ENCODE measurements around the gene PRDM13. TPM values are rescaled to one million over a fixed set of nuclear protein-coding genes. Genes with fewer than 3 reads are reported as not detected.

Gene PRDM13
- total RNA-seq, 2 experiments from 2014 or later = not detected

- POLR2A ChIA-PET = no interaction called here
- ATAC-seq (no peak), DNase-seq (no peak)
- CTCF ChIA-PET = no interaction called here
- Mint-ChIP-seq H3K27me3 (ENCODE audit: low read depth) (peaks cover 10% of the 10 kb centered on the region), H3K27ac (no peak overlapping the region), H3K9me3 (ENCODE audit: insufficient read depth) (no peaks in the 10 kb centered on the region), H3K4me3 (no peak overlapping the region), H3K4me1 (ENCODE audit: low read depth) (no peaks in the 10 kb centered on the region), H3K36me3 (ENCODE audit: low read depth) (no peaks in the 10 kb centered on the region)
Measured at GRCh38 chr6:99660206-99660605, 53.6 kb downstream of the PRDM13 start.

DNA sequence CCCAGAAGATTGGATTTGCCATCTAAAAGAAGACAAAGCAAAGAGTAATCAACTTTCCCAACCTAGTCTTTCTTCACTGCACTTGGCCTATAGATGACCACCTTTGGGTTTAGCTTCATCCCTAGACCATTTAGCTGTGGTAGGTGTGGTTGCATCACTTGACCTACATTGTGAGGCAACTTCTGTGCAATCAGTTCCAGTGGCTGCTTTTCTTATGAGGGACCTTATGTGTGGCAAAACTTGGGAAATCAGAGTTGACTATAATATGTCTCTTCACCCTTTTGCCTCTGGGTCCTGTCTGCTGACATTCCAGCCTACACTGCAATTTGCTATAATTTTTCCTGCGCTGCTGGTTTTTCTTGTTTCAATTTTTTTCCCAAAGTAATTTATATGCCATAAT, 55.2 kb downstream of the PRDM13 start:
- Mint-ChIP-seq H3K4me1 (ENCODE audit: low read depth) (no peaks in the 10 kb centered on the region), H3K27ac (no peak overlapping the region), H3K36me3 (ENCODE audit: low read depth) (no peaks in the 10 kb centered on the region), H3K9me3 (ENCODE audit: insufficient read depth) (no peaks in the 10 kb centered on the region), H3K4me3 (no peak overlapping the region), H3K27me3 (ENCODE audit: low read depth) (peaks cover 13% of the 10 kb centered on the region)
- CTCF ChIA-PET = no interaction called here
- no peak for ATAC-seq
- POLR2A ChIA-PET = no interaction called here
- DNase-seq = no peak

DNA sequence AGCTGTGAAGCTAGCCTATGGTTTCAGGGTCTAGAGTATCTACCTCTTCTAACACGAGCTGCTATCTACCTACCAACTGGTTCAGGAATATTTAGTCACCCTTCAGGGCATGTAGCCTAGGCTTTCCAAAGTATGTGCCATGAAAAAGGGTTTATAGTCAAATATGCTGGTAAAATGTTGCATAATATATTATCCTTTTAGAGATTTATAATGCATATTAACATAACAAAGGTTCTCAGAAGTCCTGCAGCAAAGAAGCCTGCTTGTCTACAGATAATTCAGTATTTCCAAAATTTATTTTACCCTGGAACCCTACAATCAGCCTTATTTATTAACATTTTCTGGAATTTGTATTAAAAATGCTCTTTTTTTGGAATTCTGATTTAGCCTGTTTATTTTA, 56.0 kb downstream of the PRDM13 start:
- no peaks in the 10 kb centered on the region for H3K4me1 Mint-ChIP-seq (ENCODE audit: low read depth)
- CTCF ChIA-PET = no interaction called here
- no peak overlapping the region for H3K27ac Mint-ChIP-seq
- ATAC-seq (no peak), DNase-seq (no peak)
- H3K27me3 Mint-ChIP-seq (ENCODE audit: low read depth) = peaks cover 14% of the 10 kb centered on the region
- no peaks in the 10 kb centered on the region for H3K9me3 Mint-ChIP-seq (ENCODE audit: insufficient read depth)
- H3K4me3 Mint-ChIP-seq = no peak overlapping the region
- POLR2A ChIA-PET = no interaction called here
- H3K36me3 Mint-ChIP-seq (ENCODE audit: low read depth) = no peaks in the 10 kb centered on the region

Other genes starting within 250 kb of the PRDM13 start
- gene COQ3, start 212.6 kb upstream of the PRDM13 start, total RNA-seq = 10 to 100 TPM; 12.6 to 13.3 TPM
- gene PNISR, start 181.5 kb upstream of the PRDM13 start, total RNA-seq = 100 to 1,000 TPM; 100 to 104 TPM
- gene USP45, start 91.4 kb upstream of the PRDM13 start, total RNA-seq = 10 to 100 TPM in 1 of 2 experiments, 1 to 10 TPM in 1; 8.4 to 11.0 TPM
- 10 to 100 TPM; 36.8 to 38.7 TPM for gene CCNC, start 38.2 kb upstream of the PRDM13 start, total RNA-seq

Measured in activated CD8-positive, alpha-beta T cell treated with anti-CD3 and anti-CD28 coated beads, Interleukin-2, amount 10 ng/mL, durations not matched to agents 7 days and 5 days (primary cell).